Ishikawa (cell line): ENCODE results near the gene EXOSC3.

Source experiments
- CEBPB ChIP-seq: IDR thresholded peaks from 2 replicates; pipeline ENCODE4 v1.6.1; 2012
- CREB1 ChIP-seq: IDR thresholded peaks from 2 replicates; pipeline ENCODE4 v1.6.1; 2012; ENCODE audit warnings: low read depth
- EGR1 ChIP-seq: IDR thresholded peaks from 2 replicates; pipeline ENCODE4 v1.6.1; 2012
- EP300 ChIP-seq: IDR thresholded peaks from 2 replicates; pipeline ENCODE4 v1.6.1; 2012; ENCODE audit warnings: borderline replicate concordance
- FOXM1 ChIP-seq: IDR thresholded peaks from 2 replicates; pipeline ENCODE4 v1.6.1; 2012; ENCODE audit warnings: low read depth, borderline replicate concordance
- NFIC ChIP-seq: IDR thresholded peaks from 2 replicates; pipeline ENCODE4 v1.6.1; 2012
- RAD21 ChIP-seq: IDR thresholded peaks from 2 replicates; pipeline ENCODE4 v1.6.1; 2012; ENCODE audit warnings: low read depth
- TAF1 ChIP-seq: IDR thresholded peaks from 2 replicates; pipeline ENCODE4 v1.6.1; 2012; ENCODE audit warnings: low read depth, mild to moderate bottlenecking
- TCF12 ChIP-seq: IDR thresholded peaks from 2 replicates; pipeline ENCODE4 v1.6.1; 2012; ENCODE audit warnings: low read depth
- TEAD4 ChIP-seq: IDR thresholded peaks from 2 replicates; pipeline ENCODE4 v1.6.1; 2012
- YY1 ChIP-seq: IDR thresholded peaks from 2 replicates; pipeline ENCODE4 v1.6.1; 2012; ENCODE audit warnings: low read depth
- ZBTB7A ChIP-seq: IDR thresholded peaks from 2 replicates; pipeline ENCODE4 v1.6.1; 2012; ENCODE audit warnings: low read depth
- TF ChIP-seq, protein P1 (sequence below): IDR thresholded peaks from 2 replicates; pipeline ENCODE4 v1.6.1; 2012; ENCODE audit warnings: low read depth, mild to moderate bottlenecking
- TF ChIP-seq, protein P2 (sequence below): IDR thresholded peaks from 2 replicates; pipeline ENCODE4 v1.6.1; 2012
- TF ChIP-seq, protein P3 (sequence below): IDR thresholded peaks from 2 replicates; pipeline ENCODE4 v1.6.1; 2012

The EXOSC3 gene

DNA sequence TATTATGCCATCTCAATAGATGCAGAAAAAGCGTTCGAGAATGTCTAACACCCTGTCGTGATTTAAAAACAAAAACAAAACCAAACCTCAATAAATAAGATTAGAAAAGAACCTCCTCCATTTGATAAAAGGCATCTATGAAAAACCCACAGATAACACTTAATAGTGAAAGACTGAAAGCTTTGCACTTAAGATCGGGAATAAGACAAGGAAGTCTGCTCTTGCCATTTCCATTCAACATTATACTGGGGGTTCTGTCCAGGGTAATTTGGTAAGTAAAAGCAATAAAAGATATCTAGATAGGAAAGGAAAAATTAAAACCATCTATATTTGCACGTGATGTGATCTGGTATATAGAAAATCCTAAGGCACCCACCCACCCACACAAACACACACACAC is 7.3 kb upstream of the EXOSC3 start:
- TF ChIP-seq EP300 (no peak), ZBTB7A (no peak), YY1 (no peak), TAF1 (no peak), NFIC (no peak), EGR1 (no peak), TEAD4 (no peak), FOXM1 (no peak), RAD21 (no peak), CREB1 (no peak)
- TF ChIP-seq, protein P1, sequence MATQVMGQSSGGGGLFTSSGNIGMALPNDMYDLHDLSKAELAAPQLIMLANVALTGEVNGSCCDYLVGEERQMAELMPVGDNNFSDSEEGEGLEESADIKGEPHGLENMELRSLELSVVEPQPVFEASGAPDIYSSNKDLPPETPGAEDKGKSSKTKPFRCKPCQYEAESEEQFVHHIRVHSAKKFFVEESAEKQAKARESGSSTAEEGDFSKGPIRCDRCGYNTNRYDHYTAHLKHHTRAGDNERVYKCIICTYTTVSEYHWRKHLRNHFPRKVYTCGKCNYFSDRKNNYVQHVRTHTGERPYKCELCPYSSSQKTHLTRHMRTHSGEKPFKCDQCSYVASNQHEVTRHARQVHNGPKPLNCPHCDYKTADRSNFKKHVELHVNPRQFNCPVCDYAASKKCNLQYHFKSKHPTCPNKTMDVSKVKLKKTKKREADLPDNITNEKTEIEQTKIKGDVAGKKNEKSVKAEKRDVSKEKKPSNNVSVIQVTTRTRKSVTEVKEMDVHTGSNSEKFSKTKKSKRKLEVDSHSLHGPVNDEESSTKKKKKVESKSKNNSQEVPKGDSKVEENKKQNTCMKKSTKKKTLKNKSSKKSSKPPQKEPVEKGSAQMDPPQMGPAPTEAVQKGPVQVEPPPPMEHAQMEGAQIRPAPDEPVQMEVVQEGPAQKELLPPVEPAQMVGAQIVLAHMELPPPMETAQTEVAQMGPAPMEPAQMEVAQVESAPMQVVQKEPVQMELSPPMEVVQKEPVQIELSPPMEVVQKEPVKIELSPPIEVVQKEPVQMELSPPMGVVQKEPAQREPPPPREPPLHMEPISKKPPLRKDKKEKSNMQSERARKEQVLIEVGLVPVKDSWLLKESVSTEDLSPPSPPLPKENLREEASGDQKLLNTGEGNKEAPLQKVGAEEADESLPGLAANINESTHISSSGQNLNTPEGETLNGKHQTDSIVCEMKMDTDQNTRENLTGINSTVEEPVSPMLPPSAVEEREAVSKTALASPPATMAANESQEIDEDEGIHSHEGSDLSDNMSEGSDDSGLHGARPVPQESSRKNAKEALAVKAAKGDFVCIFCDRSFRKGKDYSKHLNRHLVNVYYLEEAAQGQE = no peak

DNA sequence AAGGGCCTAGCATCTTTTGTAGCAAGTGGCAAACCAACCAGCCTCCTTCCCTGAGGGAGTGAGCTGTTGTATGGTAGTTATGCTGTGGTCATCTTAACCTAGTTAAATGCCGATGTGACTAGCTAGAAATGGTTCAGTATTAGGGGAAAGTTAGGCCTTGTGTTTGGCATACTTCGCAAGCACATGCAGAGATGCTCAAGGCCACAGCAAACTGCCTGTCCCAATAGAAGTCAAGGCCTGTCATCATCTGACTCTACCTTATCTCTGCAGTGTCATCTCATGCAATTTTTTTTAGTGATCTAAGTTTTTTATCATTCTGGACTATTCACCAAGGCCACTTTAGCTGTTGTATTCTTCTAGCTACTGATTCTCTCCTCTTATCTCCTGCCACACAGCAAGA is 5.2 kb upstream of the EXOSC3 start:
- no peak for TF ChIP-seq YY1
- TF ChIP-seq, protein P1 = no peak
- TF ChIP-seq RAD21 = no peak
- TF ChIP-seq TAF1 = no peak
- TF ChIP-seq, protein P2, sequence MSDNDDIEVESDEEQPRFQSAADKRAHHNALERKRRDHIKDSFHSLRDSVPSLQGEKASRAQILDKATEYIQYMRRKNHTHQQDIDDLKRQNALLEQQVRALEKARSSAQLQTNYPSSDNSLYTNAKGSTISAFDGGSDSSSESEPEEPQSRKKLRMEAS = no peak
- TF ChIP-seq EP300 = no peak

DNA sequence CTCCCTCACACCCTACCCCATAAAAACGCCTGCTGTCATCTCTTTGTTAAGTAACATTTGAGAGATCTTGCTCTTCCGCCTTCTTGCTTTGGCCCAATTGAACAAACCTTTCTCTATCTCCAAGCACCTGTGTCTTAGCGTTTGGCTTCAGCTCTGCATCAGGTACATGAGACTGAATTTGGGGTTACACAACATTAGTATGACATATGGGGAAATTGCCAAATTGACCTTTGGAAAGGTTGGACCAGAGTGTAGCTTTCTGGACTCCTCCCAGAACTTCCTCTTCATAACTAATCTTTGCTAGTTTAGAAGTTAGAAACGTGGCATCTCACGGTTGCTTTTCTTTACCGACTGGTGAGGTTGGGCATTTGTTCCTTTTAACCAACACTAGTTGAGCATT is 3.5 kb upstream of the EXOSC3 start:
- TF ChIP-seq ZBTB7A (no peak), TCF12 (no peak), CEBPB (no peak), FOXM1 (no peak), TAF1 (no peak), CREB1 (no peak), TEAD4 (no peak), YY1 (no peak), NFIC (no peak), RAD21 (no peak), EGR1 (no peak), EP300 (no peak)
- TF ChIP-seq, protein P1 = no peak
- TF ChIP-seq, protein P2 = no peak
- TF ChIP-seq, protein P3, sequence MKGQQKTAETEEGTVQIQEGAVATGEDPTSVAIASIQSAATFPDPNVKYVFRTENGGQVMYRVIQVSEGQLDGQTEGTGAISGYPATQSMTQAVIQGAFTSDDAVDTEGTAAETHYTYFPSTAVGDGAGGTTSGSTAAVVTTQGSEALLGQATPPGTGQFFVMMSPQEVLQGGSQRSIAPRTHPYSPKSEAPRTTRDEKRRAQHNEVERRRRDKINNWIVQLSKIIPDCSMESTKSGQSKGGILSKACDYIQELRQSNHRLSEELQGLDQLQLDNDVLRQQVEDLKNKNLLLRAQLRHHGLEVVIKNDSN = no peak

DNA sequence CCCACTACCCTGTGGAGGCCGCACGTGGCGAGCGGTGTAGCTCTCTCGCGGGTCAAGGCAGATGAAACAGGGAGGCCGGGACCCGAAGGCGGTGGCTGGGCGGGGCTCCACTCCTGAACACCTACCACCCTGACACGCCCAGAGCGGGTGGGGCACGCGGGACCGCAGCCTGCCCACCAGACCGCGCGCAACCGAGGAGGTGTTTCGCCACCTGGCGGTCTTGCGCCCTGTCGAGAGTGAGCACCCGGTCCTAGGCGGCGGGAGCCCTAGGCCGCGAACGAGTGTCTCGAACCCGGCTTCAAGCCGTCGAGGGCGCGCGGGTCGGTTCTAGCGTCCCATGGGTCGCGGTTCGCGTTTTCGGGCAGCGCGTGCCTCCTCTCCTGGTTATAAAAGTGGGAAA is 2.2 kb upstream of the EXOSC3 start:
- TF ChIP-seq FOXM1 (no peak), EGR1 (no peak), ZBTB7A (no peak), EP300 (no peak)
- TF ChIP-seq, protein P2 = no peak

DNA sequence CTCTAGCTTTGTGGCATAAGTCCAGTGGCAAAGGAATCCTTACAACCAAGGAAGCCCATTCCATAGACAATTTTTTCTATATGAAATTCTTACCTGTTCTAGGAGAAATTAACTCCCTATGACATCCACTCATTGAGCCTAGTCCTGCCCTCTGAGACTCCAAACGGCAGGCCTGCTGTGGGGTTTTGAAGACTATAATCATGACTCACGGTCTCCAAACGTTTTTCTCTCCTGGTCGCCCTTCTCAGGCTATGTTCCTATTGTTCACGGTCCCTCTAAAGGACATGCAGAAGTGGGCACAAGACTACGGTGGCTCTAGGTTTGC is 611 bp downstream of the EXOSC3 start:
- TF ChIP-seq TEAD4 (no peak), EGR1 (no peak), TCF12 (no peak), YY1 (no peak), NFIC (no peak), RAD21 (no peak), ZBTB7A (no peak), CREB1 (no peak), FOXM1 (no peak), EP300 (no peak)
- TF ChIP-seq, protein P1 = no peak
- TF ChIP-seq, protein P3 = no peak
- TF ChIP-seq, protein P2 = no peak
